HG03280 (cell line): Measurements from ENCODE around the gene CLPX.
"Not testable (repeated sequence)": the region's sequence is repeated elsewhere in the genome, so short reads cannot be mapped to it uniquely, and the experiment has no call there.

Source experiments
- ATAC-seq: cut with Tn5 transposase; IDR thresholded peaks from one replicate; pipeline ENCODE4 v1.9.1; 2021; ENCODE audit warnings: mild to moderate bottlenecking, moderate library complexity; ENCODE audit not compliant: unreplicated experiment

Gene CLPX

DNA sequence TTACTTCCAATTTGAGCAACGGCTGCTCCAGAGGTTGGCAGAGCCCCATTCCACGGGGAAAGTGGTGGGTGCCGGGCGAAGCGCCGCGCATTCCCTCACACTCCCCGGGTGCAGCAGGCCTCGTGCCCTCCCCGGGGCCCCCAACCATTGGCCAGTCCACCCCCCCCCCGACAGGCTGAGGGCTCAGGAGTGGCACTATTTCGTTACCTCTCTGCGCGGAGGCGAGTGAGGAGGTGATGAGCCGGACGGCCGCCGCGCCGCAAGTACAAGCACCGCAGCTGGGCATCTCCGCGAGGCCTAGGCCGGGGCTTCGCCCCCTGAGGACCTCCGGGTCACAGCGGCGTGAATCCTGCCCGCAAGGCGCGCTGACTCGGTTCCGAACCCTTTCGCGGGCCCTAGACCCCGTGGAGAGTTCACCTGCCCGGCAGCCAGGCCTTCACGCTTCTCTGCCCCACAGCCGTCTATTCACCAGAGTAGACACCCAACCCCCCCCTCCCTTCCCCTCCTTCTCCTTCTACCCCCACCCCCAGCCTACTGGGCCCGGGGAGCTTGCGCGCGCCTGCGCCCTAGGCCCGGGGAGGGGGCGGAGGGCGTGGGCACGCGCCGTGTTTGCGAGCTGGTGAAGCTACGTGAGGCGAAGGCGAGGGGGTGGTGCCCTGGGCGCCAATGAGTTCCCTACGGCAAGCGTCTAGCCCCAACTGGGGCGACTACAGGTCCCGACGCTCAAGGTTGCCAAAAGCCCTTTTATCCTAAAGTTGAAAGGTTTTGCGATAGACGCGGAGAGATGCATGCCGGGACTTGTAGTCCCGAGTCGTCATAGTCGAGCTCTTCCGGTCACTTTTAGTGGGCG is at the start of gene CLPX:
Gene CLPX (minus strand): TSS at position 475 of the 850 bp plus-strand sequence. CDS start 189 bp downstream, at position 286.
- peak; percentile 82 for ATAC-seq

DNA sequence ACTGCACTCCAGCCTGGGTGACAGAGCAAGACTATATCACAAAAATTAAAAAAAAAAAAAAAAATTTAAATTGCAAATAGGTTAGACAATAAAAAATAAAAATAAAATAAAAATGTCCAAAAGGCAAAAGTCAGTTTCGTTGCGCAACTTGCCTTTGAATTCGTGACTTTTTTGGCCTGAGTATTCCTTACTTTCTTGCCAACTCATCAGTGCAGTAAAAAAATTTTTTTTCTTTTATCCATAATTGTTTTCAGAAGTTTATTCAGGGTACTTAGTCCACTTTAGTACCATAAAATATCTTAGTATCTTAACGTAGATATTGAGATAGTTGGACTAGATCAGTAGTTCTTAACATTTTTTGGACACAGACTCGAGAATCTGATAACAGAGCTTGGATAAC is 48.6 kb upstream of the CLPX start:
- ATAC-seq: no peak

DNA sequence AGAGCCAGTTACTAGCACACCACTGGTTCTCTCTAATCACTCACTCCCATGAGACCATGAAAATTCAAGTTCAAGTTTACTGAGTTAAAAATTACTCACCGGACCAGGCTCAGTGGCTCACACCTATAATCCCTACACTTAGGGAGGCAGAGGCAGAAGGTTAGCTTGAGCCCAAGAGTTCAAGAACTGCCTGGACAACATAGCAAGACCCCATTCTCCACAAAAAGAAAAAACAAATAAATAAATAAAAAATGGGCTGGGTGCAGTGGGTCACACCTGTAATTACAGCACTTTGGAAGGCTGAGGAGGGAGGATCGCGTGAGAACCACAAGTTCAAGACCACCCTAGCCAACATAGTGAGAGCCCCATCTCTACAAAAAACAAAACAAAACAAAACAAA is 47.4 kb upstream of the CLPX start:
- ATAC-seq: no peak

DNA sequence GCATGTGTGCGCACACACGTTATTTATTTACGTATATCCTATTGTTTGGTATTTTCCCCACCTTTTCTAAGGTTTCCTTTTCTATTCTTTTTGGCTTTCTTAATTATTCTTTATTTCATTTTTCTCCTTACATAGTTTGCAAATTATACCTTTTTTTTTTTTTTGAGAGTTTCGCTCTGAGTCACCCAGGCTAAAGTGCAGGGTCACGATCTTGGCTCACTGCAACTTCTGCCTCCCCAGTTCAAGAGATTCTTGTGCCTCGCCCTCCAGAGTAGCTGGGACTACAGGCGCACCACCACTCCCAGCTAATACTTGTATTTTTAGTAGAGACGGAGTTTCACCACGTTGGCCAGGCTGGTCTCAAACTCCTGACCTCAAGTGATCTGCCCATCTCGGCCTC is 46.2 kb upstream of the CLPX start:
- no peak for ATAC-seq

DNA sequence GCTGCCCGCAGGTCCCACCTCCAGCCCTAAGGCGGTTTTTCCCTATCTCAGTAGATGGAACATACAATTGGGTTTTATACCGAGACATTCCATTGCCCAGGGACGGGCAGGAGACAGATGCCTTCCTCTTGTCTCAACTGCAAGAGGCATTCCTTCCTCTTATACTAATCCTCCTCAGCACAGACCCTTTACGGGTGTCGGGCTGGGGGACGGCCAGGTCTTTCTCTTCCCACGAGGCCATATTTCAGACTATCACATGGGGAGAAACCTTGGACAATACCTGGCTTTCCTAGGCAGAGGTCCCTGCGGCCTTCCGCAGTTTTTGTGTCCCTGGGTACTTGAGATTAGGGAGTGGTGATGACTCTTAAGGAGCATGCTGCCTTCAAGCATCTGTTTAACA is 41.8 kb upstream of the CLPX start:
- ATAC-seq: not testable (repeated sequence)

DNA sequence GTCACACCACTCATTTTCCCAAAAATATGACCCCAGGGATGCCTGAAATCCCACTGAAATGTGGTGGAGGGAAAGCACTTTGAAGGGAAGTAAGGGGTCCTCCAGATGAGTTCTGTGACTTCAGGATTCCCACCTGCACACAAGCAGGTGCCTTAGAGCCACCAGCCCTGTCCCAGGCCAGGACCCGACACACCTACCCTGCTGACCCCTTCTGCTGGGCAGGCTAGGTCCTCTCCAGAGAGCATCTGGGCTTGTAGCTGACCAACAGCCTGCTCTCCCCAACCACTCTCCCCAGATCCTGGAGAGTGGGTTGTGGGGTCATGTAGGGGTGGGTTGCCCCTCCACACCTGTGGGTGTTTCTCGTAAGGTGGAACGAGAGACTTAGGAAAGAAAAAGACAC is 41.1 kb upstream of the CLPX start:
- no peak for ATAC-seq

DNA sequence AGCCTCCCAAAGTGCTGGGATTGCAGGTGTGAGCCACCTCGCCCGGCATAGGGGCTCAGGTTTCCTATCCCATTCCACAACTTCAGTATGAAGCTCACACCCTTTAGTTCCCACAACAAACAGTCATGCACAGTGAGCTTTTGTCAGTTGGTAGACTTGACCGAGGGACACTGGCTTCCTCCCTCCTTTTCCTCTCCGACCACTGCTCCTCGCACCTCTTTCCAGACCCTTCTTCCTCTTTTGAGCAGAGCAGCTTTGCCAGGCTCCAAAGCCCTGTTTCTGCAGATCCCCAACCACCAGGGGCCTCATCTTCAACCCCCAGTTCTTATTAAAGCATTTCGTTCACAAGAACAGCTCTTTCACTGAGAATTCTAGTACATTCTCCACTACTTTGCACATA is 38.9 kb upstream of the CLPX start:
- no peak for ATAC-seq

DNA sequence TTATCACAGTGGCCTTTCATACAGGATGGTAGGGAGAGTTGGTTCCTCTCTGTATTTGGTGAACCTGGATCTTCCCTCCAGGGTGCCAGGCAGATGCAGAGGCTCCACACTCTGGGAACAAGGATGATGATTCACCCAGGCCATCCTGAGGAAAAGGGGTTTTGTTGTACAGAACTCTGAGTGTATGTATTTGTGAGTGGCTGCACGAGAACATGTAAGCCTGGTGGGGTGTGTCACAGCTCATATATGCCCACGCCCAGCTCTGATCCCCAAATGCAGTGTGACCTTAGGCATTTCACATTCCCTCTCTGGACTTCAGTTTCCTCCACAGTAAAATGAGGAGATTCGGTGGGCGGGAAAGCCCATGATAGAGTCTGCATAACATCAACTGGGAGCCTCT is 37.7 kb upstream of the CLPX start:
- no peak for ATAC-seq

DNA sequence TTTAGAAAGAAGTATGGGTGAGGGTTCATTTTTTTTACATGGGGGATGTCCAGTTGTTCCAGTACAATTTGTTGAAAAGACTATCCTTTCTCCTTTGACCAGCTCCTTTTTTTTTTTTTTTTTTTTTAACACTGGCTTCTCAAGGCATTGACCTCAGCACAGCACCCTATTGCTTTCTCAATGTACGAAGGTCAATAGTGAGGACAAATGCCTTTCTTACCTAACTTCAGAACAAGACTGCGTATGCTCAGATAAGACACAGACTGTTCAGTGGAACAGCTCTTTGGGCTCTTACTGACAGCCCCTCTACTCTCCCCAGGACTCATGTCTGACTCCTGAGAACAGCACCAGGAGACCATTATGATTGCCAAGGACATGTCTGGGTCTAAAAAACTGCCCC is 36.6 kb upstream of the CLPX start:
- ATAC-seq: no peak

DNA sequence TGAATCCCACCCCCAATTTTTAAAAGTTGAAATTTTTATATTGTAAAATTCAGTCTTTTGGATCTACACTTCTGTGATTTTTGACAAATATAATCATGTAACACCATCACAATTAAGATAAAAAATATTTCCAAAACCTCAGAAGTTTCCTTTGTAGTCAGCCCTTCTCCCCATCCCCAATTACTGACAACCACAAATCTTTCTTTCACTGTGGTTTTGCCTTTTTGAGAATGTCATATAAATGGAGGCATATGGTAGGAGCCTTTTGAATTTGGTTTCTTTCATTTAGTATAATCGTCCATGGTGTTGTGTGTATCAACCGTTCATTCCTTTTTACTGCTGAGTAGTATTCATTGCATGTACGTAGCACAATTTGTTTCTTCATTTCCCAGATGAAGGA is 34.0 kb upstream of the CLPX start:
- ATAC-seq: no peak

DNA sequence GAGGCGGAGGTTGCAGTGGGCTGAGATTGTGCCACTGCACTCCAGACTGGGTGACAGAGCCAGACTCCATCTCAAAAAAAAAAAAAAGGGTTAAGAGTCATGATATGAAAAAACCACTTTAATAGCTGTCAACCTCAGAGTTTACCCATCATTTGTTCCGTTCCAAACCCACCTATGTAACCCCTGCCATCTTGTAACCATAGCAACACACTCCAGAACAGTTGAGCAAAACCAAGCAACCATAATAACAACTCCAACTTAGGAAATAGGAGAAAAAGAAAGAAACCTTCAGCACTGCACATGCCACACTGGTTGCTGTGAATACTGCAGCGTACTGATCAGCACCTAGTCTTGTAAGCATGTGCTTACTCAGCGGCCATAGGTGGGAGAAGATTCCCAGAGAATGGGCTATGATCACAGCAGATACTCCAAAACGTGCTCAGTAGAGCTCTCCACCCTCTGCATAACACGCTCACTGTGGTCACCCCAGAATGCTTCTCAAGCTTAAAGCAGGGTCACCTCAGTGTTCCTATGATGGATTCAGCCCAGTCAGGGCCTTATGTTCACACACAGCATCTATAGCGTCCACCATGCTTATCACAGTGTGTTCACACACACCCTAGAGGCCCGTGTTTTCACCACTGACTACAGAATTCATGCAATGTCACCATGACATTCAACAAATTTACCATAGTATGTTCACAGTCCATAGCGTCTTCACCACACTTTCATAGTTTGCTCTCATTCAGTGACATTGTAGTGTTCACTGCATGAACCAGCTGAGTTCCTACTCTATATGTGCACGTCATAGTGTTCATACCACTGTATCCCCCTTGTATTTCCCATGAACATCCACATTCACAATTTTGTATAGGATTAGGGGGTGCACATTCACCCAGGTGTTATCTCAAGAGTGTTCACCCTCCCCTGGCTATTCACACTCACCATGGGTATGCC is 32.7 kb upstream of the CLPX start:
- ATAC-seq: no peak

DNA sequence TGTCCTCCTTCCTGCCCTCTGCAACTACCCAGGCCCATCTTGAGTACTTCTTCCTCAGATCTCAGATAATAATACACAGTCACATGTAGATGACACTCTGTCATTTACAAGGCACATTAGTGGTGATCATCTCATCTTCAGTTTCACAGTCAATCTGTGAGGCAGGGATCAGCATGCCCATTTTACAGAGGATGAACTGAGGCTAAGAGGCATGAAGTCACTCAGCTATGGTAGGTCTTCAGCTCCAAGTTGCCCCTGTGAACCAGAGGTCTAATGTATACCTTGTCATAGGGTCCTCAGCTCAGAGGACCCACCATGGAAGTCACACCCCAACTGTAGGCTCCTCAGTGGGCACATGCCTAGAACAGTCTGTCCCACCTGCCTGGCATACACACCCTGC is 30.4 kb upstream of the CLPX start:
- ATAC-seq: no peak

DNA sequence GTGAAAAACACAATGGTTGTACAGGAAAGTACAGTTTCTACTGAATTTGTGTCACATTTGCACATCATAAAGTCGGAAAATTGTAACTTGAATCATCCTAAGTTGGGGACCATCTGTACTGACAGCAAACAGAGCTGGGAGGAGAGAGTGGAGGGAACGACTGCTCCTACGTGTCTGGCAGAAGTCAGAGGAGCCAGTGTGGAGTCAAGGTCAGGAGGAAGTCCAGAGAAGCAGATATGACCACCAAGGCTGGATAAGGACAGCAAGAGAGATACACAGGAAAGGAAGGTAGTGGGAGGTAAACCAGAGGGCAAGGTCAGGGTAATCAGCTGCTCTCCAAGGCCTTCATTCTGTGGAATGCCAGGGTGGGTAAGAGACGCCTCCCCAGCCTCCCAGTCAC is 28.9 kb upstream of the CLPX start:
- ATAC-seq: no peak

DNA sequence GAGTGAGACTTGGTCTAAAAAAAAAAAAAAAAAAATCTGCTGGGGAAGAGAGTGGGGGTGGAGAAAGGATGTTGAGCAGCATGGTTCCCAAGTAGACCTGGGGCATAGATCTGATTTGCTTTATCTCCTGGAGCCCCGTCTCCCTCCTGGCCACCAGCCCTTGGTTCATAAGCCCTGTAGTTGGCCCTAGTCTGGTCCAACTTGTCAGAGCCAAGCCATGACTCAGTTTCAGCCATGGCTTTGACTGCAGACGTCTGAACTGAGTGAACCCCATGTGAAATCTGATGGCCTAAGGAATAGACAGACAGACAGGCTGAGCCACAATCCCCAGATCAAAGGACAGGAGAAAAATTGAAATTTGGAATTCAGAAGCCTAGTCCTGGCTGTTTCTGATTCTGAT is 28.1 kb upstream of the CLPX start:
- ATAC-seq: no peak

DNA sequence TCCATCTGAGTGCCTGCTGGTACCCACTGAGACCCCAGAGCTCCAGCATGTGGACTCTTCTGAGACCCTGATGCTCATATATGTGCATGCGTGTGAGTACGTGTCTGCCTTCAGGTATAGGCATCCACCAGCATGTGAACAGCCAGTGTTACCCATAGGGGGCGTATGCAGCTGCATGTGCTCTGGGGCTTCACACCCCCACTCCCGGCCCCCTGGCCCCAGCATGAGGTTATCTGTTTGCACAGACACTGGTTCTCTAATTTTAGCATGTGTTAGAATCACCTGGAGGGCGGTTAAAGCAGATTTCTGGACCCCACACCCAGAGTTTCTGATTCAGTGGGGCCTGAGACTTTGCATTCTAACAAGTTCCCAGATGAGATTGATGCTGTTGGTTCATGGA is 27.0 kb upstream of the CLPX start:
- no peak for ATAC-seq

DNA sequence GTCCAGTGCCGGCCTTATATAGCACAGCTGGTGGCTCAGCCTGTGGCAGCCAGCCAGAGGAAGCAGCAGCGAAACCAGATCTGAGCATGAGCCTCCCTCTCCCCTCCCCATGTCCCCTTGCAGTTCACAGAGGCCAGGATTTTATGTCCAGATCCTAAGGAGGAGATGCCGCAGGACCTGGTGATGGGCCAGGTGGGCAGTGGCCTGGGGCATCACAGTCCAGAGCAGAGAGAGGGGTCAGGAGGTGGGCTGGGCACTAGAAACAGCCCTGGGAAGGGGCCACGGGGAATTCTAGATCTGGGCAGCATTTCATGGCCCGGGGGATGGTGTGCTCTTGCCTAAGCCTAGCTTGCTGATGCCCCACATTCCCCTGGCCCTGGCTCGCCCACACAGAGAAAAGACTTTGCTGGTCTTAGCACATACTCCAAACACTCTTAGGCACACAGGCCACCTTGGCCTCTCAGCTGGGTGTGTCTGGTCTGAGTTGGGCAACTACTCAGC is 26.4 kb upstream of the CLPX start:
- ATAC-seq: no peak

DNA sequence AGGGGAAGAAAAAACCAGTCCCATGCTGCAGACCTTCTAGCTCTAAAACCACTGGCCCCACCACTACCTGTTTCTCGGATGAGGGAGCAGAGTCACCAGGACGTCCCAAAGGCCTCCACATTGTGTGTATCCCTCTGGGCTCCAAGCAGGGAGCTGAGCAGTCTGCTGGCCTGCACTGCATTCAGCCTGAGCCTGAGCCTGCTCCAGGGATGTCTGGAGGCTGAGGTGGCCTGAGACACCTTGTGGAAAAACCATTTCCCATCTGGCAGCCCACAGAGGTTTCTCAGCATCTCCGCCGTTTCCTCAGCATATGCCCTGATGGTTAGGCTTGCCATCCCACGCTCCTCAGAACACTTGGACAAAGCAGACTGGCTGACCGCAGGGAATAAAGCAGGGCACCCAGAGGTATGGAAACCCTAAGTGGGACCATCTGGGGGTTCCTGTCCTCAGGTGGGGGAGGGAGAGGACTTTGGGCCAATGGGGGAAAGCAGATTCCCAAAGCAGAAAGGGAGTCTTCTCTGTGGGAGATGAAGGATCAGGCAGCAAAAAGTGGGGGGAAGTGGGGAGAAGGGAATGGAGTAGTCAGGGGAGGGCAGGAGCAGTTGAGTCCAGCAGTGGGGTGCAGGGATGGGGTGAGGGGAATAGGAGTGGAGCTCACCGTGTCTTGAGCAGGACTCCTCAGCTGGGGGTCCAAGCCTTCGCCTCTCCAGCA is 25.8 kb upstream of the CLPX start, which contains the start of gene CILP:
Gene CILP (minus strand): TSS at position 704 of the 712 bp plus-strand sequence. CDS start 1,718 bp downstream, outside the sequence.
- no peak for ATAC-seq

DNA sequence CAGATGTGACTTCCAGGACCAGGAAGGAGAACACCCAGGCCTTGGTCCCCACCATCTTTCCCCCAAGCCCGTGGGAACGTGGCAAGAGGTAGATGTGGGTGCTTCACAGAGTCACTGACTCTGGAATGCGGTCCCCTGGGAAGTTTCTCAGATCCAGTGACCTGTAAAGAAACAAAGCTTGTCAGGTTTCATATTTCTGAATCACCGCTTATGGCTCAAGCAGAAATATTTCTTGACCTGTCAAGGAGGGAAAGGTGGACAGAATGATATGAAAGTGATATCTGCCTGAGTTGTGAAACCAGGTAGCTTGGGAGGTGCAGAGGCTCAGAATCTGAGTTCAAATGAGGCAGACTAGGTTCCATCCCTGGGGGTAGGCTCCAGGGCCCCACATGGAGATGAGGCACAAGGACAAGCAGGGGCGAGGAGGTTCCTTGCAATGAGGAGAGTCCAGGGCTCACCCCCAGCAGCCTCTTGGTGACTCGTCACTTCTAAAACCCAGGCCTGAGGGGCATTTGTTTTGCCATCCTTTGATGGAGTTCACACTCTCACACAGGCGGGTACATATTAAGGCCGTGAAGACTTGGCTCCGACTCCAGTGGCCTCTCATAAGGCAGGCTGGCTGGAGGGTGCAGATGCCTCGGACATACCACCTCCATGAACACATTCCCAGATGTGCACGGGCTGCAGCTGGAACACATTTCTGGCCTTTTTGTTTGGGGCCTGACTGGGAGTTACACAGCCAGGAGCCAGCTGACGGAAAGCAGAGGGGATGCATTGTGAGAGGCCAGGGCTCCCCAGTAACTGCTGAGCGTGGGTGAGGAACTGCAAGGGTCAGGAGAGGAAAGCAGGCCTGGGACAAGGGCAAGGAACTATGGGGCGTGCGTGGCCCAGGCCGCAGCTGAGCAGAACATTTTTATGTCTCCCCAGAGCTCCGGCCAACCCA is 24.8 kb upstream of the CLPX start:
- ATAC-seq: no peak

DNA sequence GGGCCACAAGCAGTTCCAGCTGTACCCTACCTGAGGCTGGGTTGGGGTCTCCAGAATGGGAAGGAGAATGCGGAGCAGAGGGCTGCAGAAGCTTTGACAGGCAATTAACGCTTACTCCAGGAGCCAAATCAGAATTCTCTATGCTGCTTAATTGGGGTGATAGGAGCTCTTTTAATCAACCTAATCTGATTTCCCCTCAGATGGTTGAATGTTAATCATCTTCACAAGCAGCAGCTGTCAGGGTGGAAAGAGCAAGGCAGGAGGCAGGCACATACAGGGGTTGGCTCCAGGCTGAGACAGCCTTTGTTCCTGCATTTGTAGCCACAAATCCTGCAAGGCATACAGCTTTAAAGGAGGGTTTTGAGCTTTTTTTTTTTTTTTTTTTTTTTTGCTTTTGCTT is 23.5 kb upstream of the CLPX start:
- no peak for ATAC-seq
